Body of pancreas (tissue), 4 donors: ENCODE data around the gene CD3D. TPM values are rescaled to one million over a fixed set of nuclear protein-coding genes. Genes with fewer than 3 reads are reported as not detected.

Experiments used
- ATAC-seq: fragments of 150-250 bp; one replicate; pipeline ENCODE4 v1.9.1; 2016
- DNase-seq, 4 donors: peaks; one replicate each; pipeline ENCODE4 v3.0.0-alpha.2; 2019
- H3K27ac ChIP-seq, 4 donors: fragments of 200-600 bp; sonication (generic); 1 replicate in 3 of 4; 2 replicates in 1 of 4; pipeline versions ENCODE4 v1.5.1 to v1.6.1; 2016 to 2019; ENCODE audit warnings: mild to moderate bottlenecking in 1 of 4, mixed read lengths in 1 of 4, moderate library complexity in 1 of 4
- H3K27me3 ChIP-seq, 2 donors: fragments of 200-600 bp; sonication (generic); one replicate each; pipeline ENCODE4 v1.6.0; 2016; ENCODE audit warnings: mild to moderate bottlenecking in 1 of 2
- H3K36me3 ChIP-seq, 2 donors: fragments of 200-600 bp; sonication (generic); replicated peaks in 1 of 2; 2 replicates each; pipeline ENCODE4 v1.5.1; 2016; ENCODE audit warnings: low read depth in 2 of 2; ENCODE audit not compliant: insufficient read depth in 1 of 2
- H3K4me1 ChIP-seq: fragments of 200-600 bp; sonication (generic); one replicate; pipeline ENCODE4 v1.6.0; 2016
- H3K4me3 ChIP-seq, 2 donors: fragments of 200-600 bp; sonication (generic); 1 replicate in 1 of 2; 2 replicates in 1 of 2; pipeline ENCODE4 v1.5.1; 2016 to 2019
- H3K9me3 ChIP-seq, 3 donors: fragments of 200-600 bp; sonication (generic); 1 replicate in 2 of 3; 2 replicates in 1 of 3; pipeline ENCODE4 v1.5.1; 2016
- POLR2A ChIP-seq, 3 donors: fragments of 450-650 bp; IDR thresholded peaks; one replicate each; pipeline ENCODE4 v1.6.1; 2016; ENCODE audit warnings: antibody characterized with exemption in 3 of 3, mild to moderate bottlenecking in 2 of 3
- WGBS, 2 donors: methylation state at CpG; one replicate each; pipeline ENCODE4 v1.1.5; 2017; 5-methylcytosine and 5-hydroxymethylcytosine counted together
- intact Hi-C: fragments of 100-400 bp; cut with DNase I; formaldehyde crosslinking; loops from one replicate; pipeline ENCODE4 v1.15.1; 2023
- total RNA-seq, 2 donors: library from RNA; depleted of rRNA; stranded (reverse); fragments of >200 nt; gene quantifications; one replicate each; pipeline ENCODE4 v1.1.0, GENCODE V29; 2016
- TF ChIP-seq, protein P1 (sequence below), 7 experiments: fragments of 450-650 bp in 4 of 7; fragments of 200-600 bp in 3 of 7; sonication (generic) in 3 of 7; IDR thresholded peaks; one replicate each; pipeline ENCODE4 v1.5.1; 2016 to 2019; ENCODE audit warnings: antibody characterized with exemption in 7 of 7

The CD3D gene
- total RNA-seq, 2 donors from 2014 or later = 1.6 TPM; not detected in 1

DNA sequence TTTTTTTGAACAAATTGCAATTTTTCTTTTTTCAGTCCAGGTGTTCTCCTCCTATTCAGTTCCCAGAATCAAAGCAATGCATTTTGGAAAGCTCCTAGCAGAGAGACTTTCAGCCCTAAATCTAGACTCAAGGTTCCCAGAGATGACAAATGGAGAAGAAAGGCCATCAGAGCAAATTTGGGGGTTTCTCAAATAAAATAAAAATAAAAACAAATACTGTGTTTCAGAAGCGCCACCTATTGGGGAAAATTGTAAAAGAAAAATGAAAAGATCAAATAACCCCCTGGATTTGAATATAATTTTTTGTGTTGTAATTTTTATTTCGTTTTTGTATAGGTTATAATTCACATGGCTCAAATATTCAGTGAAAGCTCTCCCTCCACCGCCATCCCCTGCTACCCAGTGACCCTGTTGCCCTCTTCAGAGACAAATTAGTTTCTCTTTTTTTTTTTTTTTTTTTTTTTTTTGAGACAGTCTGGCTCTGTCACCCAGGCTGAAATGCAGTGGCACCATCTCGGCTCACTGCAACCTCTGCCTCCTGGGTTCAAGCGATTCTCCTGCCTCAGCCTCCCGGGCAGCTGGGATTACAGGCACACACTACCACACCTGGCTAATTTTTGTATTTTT is 10.7 kb upstream of the CD3D start:
- Histone ChIP-seq H3K36me3 (no peaks in the 10 kb centered on the region), H3K27me3 (no peaks in the 10 kb centered on the region), H3K27ac (no peak overlapping the region), H3K4me1 (no peaks in the 10 kb centered on the region), H3K9me3 (no peaks in the 10 kb centered on the region), H3K4me3 (no peak overlapping the region)
- ATAC-seq (no peak), DNase-seq (no peak)
- 3 to 7% methylated on average over 6 of the region's 6 CpGs for WGBS, 2 donors
- TF ChIP-seq, protein P1, sequence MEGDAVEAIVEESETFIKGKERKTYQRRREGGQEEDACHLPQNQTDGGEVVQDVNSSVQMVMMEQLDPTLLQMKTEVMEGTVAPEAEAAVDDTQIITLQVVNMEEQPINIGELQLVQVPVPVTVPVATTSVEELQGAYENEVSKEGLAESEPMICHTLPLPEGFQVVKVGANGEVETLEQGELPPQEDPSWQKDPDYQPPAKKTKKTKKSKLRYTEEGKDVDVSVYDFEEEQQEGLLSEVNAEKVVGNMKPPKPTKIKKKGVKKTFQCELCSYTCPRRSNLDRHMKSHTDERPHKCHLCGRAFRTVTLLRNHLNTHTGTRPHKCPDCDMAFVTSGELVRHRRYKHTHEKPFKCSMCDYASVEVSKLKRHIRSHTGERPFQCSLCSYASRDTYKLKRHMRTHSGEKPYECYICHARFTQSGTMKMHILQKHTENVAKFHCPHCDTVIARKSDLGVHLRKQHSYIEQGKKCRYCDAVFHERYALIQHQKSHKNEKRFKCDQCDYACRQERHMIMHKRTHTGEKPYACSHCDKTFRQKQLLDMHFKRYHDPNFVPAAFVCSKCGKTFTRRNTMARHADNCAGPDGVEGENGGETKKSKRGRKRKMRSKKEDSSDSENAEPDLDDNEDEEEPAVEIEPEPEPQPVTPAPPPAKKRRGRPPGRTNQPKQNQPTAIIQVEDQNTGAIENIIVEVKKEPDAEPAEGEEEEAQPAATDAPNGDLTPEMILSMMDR (IDR thresholded peaks at IDR 0.05) = peak; percentile 31 to 58 (median 48)
- TF ChIP-seq POLR2A (IDR thresholded peaks at IDR 0.05) = no peak
- intact Hi-C loops = no loop called here

DNA sequence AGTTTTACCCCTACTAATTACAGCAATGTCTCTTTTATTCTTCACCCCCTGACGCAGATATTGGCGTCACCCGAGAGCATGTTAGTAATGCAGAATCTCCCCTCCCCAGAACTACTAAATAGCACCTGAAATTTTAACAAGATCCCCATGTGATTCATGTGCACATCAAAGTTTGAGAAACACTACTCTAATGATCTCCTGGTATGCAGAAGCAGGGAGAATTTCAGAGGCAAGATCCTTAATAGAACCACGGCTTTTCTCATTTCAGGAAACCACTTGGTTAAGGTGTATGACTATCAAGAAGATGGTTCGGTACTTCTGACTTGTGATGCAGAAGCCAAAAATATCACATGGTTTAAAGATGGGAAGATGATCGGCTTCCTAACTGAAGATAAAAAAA is 7.0 kb upstream of the CD3D start:
- no peak overlapping the region for H3K4me3 ChIP-seq
- H3K27me3 ChIP-seq = no peaks in the 10 kb centered on the region
- WGBS, 2 donors = 58 to 62% methylated on average over 6 of the region's 6 CpGs
- intact Hi-C loops = no loop called here
- DNase-seq = no peak
- no peaks in the 10 kb centered on the region for H3K36me3 ChIP-seq
- H3K9me3 ChIP-seq = no peaks in the 10 kb centered on the region
- ATAC-seq = no peak
- no peaks in the 10 kb centered on the region for H3K4me1 ChIP-seq
- TF ChIP-seq, protein P1 (IDR thresholded peaks at IDR 0.05) = no peak
- TF ChIP-seq POLR2A (IDR thresholded peaks at IDR 0.05) = no peak
- H3K27ac ChIP-seq = no peak overlapping the region

DNA sequence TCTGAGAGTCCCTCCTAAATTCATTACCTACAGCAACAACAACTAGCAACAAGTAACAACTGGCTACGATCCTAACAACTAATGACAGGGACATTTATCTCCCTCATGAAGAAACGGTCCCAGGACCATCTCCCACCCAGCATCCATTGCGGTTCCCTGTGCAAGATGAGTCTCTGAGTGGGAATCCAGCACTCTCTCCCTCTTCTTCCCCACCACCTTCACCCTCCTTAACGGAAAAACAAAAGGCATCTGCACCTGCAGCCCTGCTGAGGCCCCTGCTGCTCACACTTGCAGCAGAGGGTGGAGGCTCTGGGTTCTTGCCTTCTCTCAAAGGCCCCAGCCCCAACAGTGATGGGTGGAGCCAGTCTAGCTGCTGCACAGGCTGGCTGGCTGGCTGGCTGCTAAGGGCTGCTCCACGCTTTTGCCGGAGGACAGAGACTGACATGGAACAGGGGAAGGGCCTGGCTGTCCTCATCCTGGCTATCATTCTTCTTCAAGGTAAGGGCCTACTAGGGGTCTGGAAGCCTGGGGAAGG is 1.5 kb upstream of the CD3D start, which contains the start of gene CD3G:
Gene CD3G, plus strand, starts transcription at position 364 of the 535 bp plus-strand sequence. Its CDS starts 80 bp downstream, at position 444.
- DNase-seq (no peak), ATAC-seq (no peak)
- Histone ChIP-seq H3K4me1 (no peaks in the 10 kb centered on the region), H3K27me3 (no peaks in the 10 kb centered on the region), H3K36me3 (no peaks in the 10 kb centered on the region), H3K27ac (no peak within 1 kb of the TSS), H3K9me3 (no peaks in the 10 kb centered on the region), H3K4me3 (no peak within 1 kb of the TSS)
- WGBS, 2 donors = 73 to 80% methylated on average over 5 to 6 of the region's 6 CpGs
- intact Hi-C loops = no loop called here
- no peak for TF ChIP-seq POLR2A (IDR thresholded peaks at IDR 0.05)
- TF ChIP-seq, protein P1 (IDR thresholded peaks at IDR 0.05) = no peak

DNA sequence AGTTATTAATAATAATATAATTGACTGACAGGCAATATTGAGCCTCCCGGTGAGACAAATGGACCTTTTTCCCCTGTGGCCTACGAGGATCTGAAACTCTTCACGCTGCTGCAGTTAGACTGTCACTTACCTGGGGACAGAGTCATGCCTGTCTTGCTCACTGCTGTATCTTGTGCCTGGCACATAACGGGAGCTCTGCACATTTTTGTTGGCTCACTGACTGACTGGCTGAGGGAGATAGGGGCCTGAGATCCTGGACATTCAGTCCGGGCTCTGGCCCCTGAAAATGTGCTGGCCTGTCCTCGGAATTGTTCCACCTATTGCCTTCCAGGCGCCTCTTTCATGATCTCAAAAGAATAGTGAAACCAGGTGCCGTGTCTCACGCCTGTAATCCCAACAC is 743 bp upstream of the CD3D start:
- intact Hi-C loops = no loop called here
- Histone ChIP-seq H3K4me1 (no peaks in the 10 kb centered on the region), H3K36me3 (no peaks in the 10 kb centered on the region), H3K27ac (no peak overlapping the region), H3K9me3 (no peaks in the 10 kb centered on the region), H3K27me3 (no peaks in the 10 kb centered on the region), H3K4me3 (no peak overlapping the region)
- DNase-seq = no peak
- ATAC-seq = no peak
- TF ChIP-seq, protein P1 (IDR thresholded peaks at IDR 0.05) = no peak
- TF ChIP-seq POLR2A (IDR thresholded peaks at IDR 0.05) = no peak
- 59 to 77% methylated on average over 8 to 9 of the region's 9 CpGs for WGBS, 2 donors
